Activated T-helper 9 cell treated with anti-CD3 and anti-CD28 coated beads, Interleukin-2, amount 50 U/mL, for 16 hours (primary cell): ENCODE results near the gene FAM136A.
A peak's percentile ranks its signal among the peaks of the same experiment; 100 is the strongest.
"Not testable (repeated sequence)": the region's sequence is repeated elsewhere in the genome, so short reads cannot be mapped to it uniquely, and the experiment has no call there.

Source experiments
- DNase-seq: peaks from one replicate; pipeline ENCODE4 v3.0.0-alpha.2; 2020; ENCODE audit warnings: low read depth

FAM136A gene

DNA sequence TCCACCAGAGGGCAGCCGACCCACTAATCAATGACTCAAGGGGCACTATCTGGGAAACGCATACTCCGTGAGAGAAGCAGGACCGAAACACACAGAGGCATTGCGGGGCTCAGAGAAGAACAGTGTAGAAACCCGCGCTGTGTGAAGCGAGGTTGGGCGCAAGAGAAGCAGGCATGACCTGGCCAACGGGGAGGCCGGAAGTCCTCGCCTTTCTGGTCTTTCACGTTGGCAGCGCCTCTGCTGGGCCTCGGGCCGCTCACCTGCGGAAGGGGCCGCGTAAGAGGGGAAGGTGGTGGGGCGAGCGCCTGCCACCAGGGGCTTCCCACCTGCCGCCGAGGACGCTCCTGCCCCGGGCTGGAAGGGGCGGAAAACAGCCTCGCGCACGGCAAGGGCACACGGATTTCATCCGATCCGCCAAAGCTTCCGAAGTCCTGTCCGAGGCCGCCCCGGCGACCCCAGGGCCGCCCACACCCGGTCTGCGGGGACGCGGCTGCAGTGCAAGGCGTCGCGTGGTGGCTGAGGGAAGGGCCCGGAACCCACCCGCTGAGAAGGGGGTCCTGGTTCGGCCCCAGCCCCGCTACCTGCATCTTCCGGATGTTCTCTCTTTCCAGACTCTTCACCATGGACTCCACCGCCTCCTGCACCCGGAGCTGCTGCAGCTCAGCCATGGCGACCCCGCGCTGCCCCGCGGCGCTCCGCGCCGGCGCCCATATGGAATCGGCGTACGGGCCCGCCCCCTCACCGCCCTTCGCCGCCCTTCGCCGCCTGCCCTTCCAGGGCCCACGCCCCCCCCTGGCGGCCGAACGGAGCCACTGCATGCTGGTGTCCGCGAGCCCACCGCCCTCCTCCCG lies at the start of gene FAM136A:
Gene FAM136A, minus strand, starts transcription at position 724 of the 851 bp plus-strand sequence. Its CDS starts 56 bp downstream, at position 668.
- peak; percentile 82 for DNase-seq

GRCh38 chr2:70349921-70350685 lies 48.2 kb upstream of the FAM136A start:
- DNase-seq, result no peak

DNA sequence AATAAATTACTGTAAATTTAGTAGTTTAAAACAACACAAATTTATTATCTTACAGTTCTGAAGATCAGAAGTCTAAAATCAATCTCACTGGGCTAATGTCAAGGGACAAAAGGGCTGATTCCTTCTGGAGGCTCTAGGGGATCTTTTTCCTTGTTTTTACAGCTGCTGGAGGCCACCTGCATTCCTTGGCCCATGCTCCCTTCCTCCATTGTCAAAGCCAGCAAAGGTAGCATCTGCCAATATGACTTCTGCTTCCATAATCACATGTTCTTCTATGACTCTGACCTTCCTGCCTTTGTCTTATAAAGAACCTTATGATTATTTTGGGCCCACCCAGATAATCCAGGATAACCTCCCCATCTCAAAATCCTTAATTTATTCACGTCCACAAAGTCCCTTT lies 46.0 kb upstream of the FAM136A start:
- no peak for DNase-seq

DNA sequence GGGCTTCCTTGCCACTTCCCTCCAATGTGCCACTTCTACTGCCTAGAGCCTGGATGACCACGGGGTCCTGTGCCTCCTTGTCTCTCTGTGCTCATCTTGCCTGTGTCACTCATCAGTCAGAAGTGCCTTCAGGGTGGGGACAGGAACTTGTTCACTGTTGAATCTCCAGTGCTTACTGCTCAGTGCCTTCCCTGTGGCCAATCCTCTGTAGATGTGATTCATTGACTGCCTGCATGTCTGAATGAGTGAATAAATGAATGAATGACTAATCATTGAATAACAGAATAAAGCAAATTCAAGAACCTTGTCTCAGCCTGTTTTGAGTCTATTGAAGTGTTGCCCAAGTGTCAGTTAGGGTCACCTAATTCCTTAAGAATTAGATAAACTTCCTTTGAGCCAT lies 42.3 kb upstream of the FAM136A start:
- DNase-seq, result no peak

DNA sequence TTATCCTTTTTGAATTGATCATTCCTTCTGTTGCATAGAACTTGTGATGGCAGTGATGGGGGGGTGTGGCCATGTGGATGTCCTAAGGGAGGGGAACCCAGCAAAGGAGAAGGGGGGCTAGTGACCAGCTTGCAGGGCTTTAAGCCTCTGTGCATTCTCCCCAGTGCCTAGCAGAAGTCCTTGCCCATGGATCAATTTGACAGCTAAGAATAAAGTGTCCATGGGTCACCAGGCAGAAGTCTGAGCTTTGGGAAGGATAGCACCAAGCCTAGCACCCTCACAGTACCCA lies 39.6 kb upstream of the FAM136A start:
- no peak for DNase-seq

- no peak for DNase-seq
These were observed 39.1 kb upstream of the FAM136A start for GRCh38 chr2:70340761-70341476.

DNA sequence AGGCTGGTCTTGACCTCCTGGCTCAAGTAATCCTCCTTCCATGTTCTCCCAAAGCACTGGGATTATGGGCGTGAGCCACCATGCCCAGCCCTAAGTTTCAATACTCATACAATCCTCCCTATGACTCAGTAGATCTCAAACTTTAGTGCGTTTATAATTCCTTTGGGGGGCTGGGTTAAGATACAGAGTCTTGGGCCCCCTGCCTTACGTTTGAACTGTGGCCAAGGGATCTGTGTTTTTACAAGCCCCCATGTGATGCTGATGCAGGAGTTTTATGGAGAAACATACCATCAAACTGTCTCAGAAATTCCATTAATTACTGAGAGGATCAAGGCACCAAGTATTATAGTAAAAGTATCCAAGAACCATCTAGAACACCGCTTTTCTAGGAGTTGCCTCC lies 38.2 kb upstream of the FAM136A start:
- DNase-seq, result no peak

GRCh38 chr2:70336552-70336951 lies 34.7 kb upstream of the FAM136A start:
- no peak for DNase-seq

- no peak for DNase-seq
These were observed 29.1 kb upstream of the FAM136A start for GRCh38 chr2:70331012-70331411.

DNA sequence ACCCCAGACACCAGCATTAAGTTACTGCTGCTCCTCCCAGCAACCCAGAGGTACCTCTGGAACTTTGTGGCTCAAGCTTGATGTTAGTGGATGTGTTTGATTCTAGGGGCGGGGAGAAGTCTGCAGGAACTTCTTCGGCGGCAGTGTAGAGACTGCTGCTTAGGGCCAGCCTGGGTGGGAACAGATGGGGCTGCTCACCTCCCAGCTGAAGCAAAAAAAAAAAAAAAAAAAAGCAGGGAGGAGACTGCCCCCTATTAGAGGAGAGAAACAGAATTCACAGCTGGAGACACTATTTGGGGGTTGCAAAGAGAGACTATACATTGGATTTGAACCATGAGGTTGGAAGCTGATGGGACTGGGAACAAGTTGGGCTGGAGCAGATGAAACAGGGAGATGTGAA lies 28.6 kb upstream of the FAM136A start:
- DNase-seq, result no peak

- no peak for DNase-seq
These were observed 27.2 kb upstream of the FAM136A start for GRCh38 chr2:70328921-70329561.

- DNase-seq, result no peak
These were observed 24.0 kb upstream of the FAM136A start for GRCh38 chr2:70325875-70326274.

DNA sequence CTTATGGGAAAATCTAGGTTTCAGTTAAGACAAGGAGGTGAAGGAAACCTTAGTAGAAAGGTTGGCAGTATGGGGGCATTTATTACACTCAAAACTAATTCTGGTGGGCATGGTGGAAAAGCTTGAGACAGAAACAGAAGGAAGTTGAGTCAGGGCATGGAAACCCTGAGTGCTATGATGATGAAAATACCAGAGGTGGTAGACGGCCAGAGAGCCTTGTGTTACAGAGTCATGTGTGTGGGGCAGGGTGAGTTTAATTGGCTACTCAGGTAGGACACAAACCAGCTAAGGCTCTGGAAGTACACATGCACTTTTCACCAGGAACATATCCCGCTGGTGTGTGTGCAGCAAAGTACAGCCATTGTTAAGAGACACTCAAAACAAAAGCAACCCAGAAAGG lies 20.7 kb upstream of the FAM136A start:
- no peak for DNase-seq

DNA sequence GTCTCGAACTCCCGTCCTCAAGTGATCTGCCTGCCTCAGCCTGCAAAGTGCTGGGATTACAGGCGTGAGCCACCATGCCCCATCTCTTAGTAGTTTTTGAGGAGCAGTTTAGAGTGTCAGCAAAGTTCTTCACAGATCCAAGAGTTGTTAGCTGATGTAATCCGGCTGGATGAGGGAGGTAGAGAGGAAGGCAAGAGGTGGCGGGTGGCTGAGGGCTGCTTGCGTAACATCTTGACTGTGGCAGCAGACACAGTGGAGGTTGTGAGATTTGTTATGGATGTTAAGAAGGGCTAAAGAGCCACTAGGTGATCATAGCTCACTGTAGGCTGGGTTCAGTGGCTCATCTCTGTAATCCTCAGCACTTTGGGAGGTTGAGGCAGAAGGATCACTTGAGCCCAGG lies 19.5 kb upstream of the FAM136A start:
- DNase-seq, result no peak

- no peak for DNase-seq
These were observed 12.8 kb upstream of the FAM136A start for GRCh38 chr2:70314640-70315039.

GRCh38 chr2:70312560-70312959 lies 10.7 kb upstream of the FAM136A start:
- DNase-seq, result no peak

- DNase-seq, result no peak
These were observed 9.0 kb upstream of the FAM136A start for GRCh38 chr2:70310899-70311298.

DNA sequence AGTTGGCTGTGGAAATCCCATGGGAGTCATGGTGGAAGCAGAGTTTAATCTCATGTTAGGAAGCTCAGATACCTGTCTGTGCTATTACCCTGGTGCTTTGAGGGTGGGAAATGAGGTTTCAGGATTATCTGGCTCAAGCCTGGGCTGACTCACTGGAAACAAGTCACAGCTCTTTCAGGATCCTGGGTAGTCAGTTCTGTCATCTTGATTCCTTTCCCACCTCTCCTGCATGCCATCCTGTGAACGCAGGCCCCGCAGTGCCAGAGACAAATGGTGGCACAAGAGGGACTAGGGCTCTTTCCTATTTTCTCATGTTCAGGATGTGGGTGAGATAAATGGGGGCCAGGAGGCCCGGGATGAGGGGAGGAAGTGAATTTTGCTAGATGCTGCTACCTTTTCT lies 3.7 kb upstream of the FAM136A start:
- DNase-seq, result no peak

DNA sequence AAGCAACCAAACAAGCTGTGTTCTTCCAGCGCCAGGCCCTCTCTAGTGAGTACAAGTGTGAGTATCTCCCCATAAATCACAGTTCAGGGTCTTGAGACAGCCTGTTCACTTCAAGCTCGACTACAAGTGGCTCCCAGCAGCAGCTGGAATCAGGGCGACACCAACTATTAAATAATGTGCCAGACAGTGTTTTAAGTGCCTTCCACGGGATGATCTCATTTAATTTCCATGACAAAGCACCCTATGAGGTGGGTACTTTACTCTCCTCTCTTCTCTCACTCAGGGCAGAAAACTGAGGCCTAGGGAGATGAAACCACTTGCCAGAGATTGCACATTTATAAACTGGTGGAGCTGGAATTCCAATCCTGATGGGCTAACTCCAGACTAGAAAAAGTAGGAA lies 2.6 kb upstream of the FAM136A start:
- no peak for DNase-seq

DNA sequence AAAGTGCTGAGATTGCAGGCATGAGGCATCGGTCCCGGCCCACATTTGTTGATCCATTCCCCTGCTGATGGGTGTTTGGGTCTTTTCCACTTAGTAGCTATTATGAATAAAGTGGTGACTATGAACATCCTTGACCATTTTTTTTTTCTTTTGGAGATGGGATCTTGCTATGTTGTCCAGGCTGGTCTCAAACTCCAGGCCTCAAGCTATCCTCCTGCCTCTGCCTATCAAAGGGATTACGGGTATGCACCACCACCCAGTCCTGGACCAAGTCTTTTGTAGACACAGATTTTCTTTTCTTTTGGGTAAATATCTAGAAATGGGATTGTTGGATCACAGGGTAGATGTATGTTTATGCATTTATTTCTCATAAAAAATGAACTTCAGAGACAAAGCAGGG lies 1.3 kb upstream of the FAM136A start:
- DNase-seq, result no peak

DNA sequence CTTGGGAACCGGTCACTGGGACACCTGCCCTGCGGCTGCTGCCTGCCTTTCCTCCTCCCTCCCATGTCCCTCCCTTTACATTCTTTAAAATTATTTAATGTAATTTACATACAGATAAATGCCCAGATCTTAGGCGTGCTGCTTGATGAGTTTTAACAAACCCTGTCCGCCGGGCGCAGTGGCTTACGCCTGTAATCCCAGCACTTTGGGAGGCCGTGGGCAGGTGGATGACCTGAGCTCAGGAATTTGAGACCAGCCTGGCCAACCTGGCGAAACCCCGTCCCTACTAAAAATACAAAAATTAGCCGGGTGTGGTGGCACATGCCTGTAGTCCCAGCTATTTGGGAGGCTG lies 304 bp upstream of the FAM136A start:
- not testable (repeated sequence) for DNase-seq

DNA sequence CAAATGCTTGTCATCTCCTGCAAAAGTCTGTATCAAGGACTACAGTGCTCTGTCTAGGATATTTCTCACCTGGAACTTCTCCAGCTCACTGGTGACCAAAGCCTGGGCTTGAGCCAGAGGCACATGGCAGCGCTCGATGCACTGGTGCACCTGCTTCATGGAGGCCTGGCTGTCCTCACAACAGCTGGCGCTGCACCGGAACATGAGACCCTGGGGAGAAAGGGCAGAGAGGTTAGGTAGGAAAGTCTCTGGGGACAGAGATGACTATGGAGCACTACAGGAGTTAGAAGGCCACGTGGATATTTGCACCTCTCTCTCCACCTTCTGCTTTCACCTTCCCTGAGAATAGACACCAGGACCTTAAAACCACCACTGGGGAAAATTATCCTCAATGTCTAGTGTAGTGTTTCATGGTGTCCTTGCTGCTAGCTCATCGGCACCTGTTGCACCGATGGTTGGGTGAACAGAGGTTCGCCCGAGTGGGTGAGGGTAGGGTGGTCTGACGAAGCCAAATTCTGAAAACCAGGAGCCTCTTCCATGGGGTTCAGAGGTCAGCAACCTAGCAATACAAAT lies 1.0 kb downstream of the FAM136A start:
- DNase-seq, result no peak
